Liver (tissue), 3 donors: ENCODE data around the gene EIF4E3.

Experiments used
- FOXA1 ChIP-seq: IDR thresholded peaks from 2 replicates; pipeline ENCODE4 v1.6.1; 2016; ENCODE audit warnings: antibody characterized with exemption
- GABPA ChIP-seq, 2 donors: IDR thresholded peaks in 1 of 2; conservative IDR thresholded peaks in 1 of 2; 2 replicates each; pipeline ENCODE4 v1.6.1; 2016; ENCODE audit warnings: antibody characterized with exemption in 2 of 2, mild to moderate bottlenecking in 1 of 2, moderate library complexity in 1 of 2
- RAD21 ChIP-seq, 2 donors: IDR thresholded peaks; 2 replicates each; pipeline ENCODE4 v1.6.1; 2016; ENCODE audit warnings: antibody characterized with exemption in 2 of 2, mild to moderate bottlenecking in 2 of 2
- RXRA ChIP-seq, 2 donors: IDR thresholded peaks; 2 replicates each; pipeline ENCODE4 v1.6.1; 2017 to 2018; ENCODE audit warnings: antibody characterized with exemption in 2 of 2, mild to moderate bottlenecking in 1 of 2
- SP1 ChIP-seq: IDR thresholded peaks from 2 replicates; pipeline ENCODE4 v1.6.1; 2018; ENCODE audit warnings: antibody characterized with exemption, mild to moderate bottlenecking
- TAF1 ChIP-seq: conservative IDR thresholded peaks from 2 replicates; pipeline ENCODE4 v1.6.1; 2016; ENCODE audit warnings: antibody characterized with exemption, mild to moderate bottlenecking
- YY1 ChIP-seq: IDR thresholded peaks from 2 replicates; pipeline ENCODE4 v1.6.1; 2016; ENCODE audit warnings: antibody characterized with exemption, mild to moderate bottlenecking
- TF ChIP-seq, protein P1 (sequence below): IDR thresholded peaks from 2 replicates; pipeline ENCODE4 v1.6.1; 2016; ENCODE audit warnings: antibody characterized with exemption
- TF ChIP-seq, protein P2 (sequence below): fragments of 150-350 bp; IDR thresholded peaks from 2 replicates; pipeline ENCODE4 v1.5.1; 2017; ENCODE audit warnings: improper control_type of control experiment, low read depth, low read length; ENCODE audit not compliant: missing input control
- TF ChIP-seq, protein P3 (sequence below): IDR thresholded peaks from 2 replicates; pipeline ENCODE4 v1.6.1; 2016; ENCODE audit warnings: antibody characterized with exemption
- donor health status: healthy.
- donor health status: healthy.

DNA sequence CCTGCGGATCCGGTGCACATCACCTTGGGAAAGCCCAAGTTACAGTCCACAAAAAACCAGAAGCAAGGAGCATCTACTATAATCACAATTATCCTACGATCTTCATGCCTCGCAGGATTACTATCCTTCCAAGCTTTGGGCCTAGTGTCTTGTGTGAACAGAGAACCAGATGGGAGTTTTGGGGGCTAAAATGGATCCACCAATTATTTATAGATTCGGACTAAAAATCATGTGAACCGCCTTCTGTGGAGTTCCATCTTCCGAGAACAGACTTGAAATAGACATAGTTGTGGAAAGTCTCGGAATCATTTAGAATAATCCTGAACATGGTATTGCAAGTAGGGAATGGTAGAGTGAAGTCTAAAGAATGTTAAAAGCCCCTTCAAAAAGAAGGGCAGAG is 70.1 kb downstream of the EIF4E3 start:
- TF ChIP-seq, protein P1, sequence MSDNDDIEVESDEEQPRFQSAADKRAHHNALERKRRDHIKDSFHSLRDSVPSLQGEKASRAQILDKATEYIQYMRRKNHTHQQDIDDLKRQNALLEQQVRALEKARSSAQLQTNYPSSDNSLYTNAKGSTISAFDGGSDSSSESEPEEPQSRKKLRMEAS = no peak
- TF ChIP-seq, protein P2, sequence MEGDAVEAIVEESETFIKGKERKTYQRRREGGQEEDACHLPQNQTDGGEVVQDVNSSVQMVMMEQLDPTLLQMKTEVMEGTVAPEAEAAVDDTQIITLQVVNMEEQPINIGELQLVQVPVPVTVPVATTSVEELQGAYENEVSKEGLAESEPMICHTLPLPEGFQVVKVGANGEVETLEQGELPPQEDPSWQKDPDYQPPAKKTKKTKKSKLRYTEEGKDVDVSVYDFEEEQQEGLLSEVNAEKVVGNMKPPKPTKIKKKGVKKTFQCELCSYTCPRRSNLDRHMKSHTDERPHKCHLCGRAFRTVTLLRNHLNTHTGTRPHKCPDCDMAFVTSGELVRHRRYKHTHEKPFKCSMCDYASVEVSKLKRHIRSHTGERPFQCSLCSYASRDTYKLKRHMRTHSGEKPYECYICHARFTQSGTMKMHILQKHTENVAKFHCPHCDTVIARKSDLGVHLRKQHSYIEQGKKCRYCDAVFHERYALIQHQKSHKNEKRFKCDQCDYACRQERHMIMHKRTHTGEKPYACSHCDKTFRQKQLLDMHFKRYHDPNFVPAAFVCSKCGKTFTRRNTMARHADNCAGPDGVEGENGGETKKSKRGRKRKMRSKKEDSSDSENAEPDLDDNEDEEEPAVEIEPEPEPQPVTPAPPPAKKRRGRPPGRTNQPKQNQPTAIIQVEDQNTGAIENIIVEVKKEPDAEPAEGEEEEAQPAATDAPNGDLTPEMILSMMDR = no peak
- TF ChIP-seq FOXA1 = no peak
- no peak for TF ChIP-seq YY1
- no peak for TF ChIP-seq RXRA (IDR thresholded peaks at IDR 0.05)
- no peak for TF ChIP-seq RAD21 (IDR thresholded peaks at IDR 0.05)
- no peak for TF ChIP-seq SP1
- no peak for TF ChIP-seq GABPA (IDR thresholded peaks at IDR 0.05 in 1 of 2, conservative IDR thresholded peaks at IDR 0.05 in 1 of 2)
- TF ChIP-seq, protein P3, sequence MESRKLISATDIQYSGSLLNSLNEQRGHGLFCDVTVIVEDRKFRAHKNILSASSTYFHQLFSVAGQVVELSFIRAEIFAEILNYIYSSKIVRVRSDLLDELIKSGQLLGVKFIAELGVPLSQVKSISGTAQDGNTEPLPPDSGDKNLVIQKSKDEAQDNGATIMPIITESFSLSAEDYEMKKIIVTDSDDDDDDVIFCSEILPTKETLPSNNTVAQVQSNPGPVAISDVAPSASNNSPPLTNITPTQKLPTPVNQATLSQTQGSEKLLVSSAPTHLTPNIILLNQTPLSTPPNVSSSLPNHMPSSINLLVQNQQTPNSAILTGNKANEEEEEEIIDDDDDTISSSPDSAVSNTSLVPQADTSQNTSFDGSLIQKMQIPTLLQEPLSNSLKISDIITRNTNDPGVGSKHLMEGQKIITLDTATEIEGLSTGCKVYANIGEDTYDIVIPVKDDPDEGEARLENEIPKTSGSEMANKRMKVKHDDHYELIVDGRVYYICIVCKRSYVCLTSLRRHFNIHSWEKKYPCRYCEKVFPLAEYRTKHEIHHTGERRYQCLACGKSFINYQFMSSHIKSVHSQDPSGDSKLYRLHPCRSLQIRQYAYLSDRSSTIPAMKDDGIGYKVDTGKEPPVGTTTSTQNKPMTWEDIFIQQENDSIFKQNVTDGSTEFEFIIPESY = no peak
- no peak for TF ChIP-seq TAF1
